ENCODE results near the gene GSE1.

DNA sequence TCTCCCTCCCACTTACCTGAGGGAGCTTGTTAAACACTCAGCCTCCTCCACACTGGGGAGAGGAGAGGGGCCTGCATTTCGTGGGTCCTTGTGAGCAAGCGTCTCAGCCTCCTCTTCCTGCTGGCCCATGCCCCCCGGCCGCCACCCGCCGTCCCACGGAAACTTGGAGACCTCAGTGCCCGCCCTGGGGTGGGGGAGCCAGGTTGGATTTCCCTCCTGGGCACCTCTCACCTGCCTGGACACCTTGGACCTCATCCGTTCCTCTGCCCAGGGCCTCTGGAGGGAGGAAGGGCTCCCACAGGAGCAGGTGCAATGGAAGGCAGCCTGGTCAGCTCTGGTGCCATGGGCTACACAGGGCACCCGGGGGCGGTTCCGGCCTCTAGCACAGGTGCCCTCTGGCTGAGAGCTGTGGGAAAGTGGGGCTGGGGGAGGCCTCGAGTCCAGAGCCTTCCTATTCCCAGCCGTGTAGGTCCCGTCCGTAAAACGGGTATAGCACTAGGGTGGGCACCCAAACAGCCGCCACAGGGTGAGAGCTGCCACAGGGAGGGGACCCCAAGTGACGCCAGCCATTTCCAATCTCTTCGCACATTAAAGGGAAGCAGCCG lies 11.0 kb downstream of the GSE1 start:
- TF ChIP-seq CTCF (IDR thresholded peaks at IDR 0.05) (no peak), ZFX (IDR thresholded peaks at IDR 0.05; ENCODE audit: borderline replicate concordance) (no peak)
